ENCODE data around the gene GPATCH4. TPM values are rescaled to one million over a fixed set of nuclear protein-coding genes. Genes with fewer than 3 reads are reported as not detected.

GPATCH4 gene
- total and polyA plus RNA-seq, 10 of the 15 experiments (the other 5 are each of a cell fraction or from before 2014, with no cell fraction given): 35.5 to 111 (median 73.9) TPM

GRCh38 chr1:156591432-156592157 lies 9.7 kb downstream of the GPATCH4 start, which contains the start of gene NAXE:
Gene NAXE, plus strand, starts transcription at chr1:156591776. Its CDS starts 29 bp downstream, at chr1:156591805.
- ChIA-PET POLR2A (interaction anchor here (0.6 to 3.1 kb wide), 13 partner anchors 9 to 558 kb away, joined by 3 to 39 read pairs (median 5); partner anchors contain the start of genes GPATCH4, ISG20L2, MEF2D and METTL25B), SMC1A (ENCODE audit: uncharacterized antibody, unreplicated experiment) (interaction anchor here (0.6 to 5.9 kb wide), 16 partner anchors 11 to 136 kb away, joined by 3 to 47 read pairs (median 4); partner anchors contain the start of genes GPATCH4, MEF2D and TTC24), CTCF (interaction anchor here (0.7 to 4.6 kb wide), 25 partner anchors 9 to 235 kb away, joined by 3 to 49 read pairs (median 4); partner anchors contain the start of genes GPATCH4, ISG20L2 and METTL25B), RAD21 (ENCODE audit: unreplicated experiment) (interaction anchor here (0.6 to 2.2 kb wide), 15 partner anchors 10 to 206 kb away, joined by 3 to 18 read pairs (median 5); partner anchors contain the start of genes GPATCH4 and NES)
- H3K4me2 ChIP-seq (ENCODE audit: control insufficient read depth, insufficient read depth): peak within 1 kb of the TSS; percentile 99
- ATAC-seq (peak; percentile 97), DNase-seq (ENCODE audit: low read depth, low spot score) (no peak), FAIRE-seq (peak; percentile 44)
- H3K4me1 ChIP-seq (ENCODE audit: control insufficient read depth, insufficient read depth, low read length): peaks cover 5% of the 10 kb centered on the region
- peak within 1 kb of the TSS; percentile 79 for H3K9ac ChIP-seq (ENCODE audit: control insufficient read depth, insufficient read depth, low read length)
- no peaks in the 10 kb centered on the region for H3K9me3 ChIP-seq (replicated peaks; ENCODE audit: control insufficient read depth, insufficient read depth, low read length)
- peak within 1 kb of the TSS; percentile 86 for H3K27ac ChIP-seq (ENCODE audit: control insufficient read depth, insufficient read depth)
- 1% methylated on average over 46 of the region's 60 CpGs for WGBS (ENCODE audit: insufficient coverage, insufficient replicate concordance, low lambda C conversion rate, missing lambda C conversion rate)
- no TSS peak for BruUV-seq (replicated peaks)
- peak within 1 kb of the TSS; percentile 89 for H3K4me3 ChIP-seq
- in situ Hi-C loops (cut with MboI) (no loop called here), intact Hi-C loops (cut with micrococcal nuclease; ENCODE audit: unreplicated experiment) (no loop called here)
- peak within 1 kb of the TSS; percentile 97 for H2AFZ ChIP-seq (ENCODE audit: control insufficient read depth, low read depth, low read length)
- peaks cover 9% of the 10 kb centered on the region for H3K79me2 ChIP-seq (ENCODE audit: control insufficient read depth, insufficient read depth, low read length)
- H4K20me1 ChIP-seq (ENCODE audit: control insufficient read depth, insufficient read depth): no peaks in the 10 kb centered on the region
- H3K36me3 ChIP-seq (ENCODE audit: control insufficient read depth in 2 of 2, insufficient read depth in 2 of 2, low read length in 1 of 2): peaks cover 17 to 20% of the 10 kb centered on the region in 2 experiments; a peak in 3 of 4 replicates
- H3K27me3 ChIP-seq (replicated peaks in 1 of 2; ENCODE audit: control insufficient read depth in 2 of 2, insufficient read depth in 2 of 2, low read length in 1 of 2): no peaks in the 10 kb centered on the region
- TF ChIP-seq CREM (IDR thresholded peaks at IDR 0.05; ENCODE audit: low read depth) (no peak), SPI1 (IDR thresholded peaks at IDR 0.05; ENCODE audit: borderline replicate concordance, insufficient read depth, low read depth, low read length) (0 out of 2 replicates have a peak, but pooled peaks have one; percentile 5), EED (IDR thresholded peaks at IDR 0.05; ENCODE audit: low read depth) (0 out of 2 replicates have a peak, but pooled peaks have one; percentile 25), TAF1 (IDR thresholded peaks at IDR 0.05; ENCODE audit: borderline replicate concordance, low read depth, low read length) (peak; percentile 60; the same call in 1 of the 2 replicates), NRF1 (conservative IDR thresholded peaks at IDR 0.05; ENCODE audit: low read depth, low read length) (peak; percentile 35; the same call in 1 of the 2 replicates), POLR2AphosphoS5 (IDR thresholded peaks at IDR 0.05; ENCODE audit: low read length) (peak; percentile 89), TCF12 (IDR thresholded peaks at IDR 0.05; ENCODE audit: low read depth, low read length) (peak; percentile 48; the same call in 1 of the 2 replicates), POU2F2 (IDR thresholded peaks at IDR 0.05; ENCODE audit: borderline replicate concordance, low read depth, low read length) (peak; percentile 59; the same call in 2 of the 3 replicates), POLR2AphosphoS2 (IDR thresholded peaks at IDR 0.05; ENCODE audit: low read depth, low read length) (peak; percentile 57; the same call in 1 of the 2 replicates), POLR2A (IDR thresholded peaks at IDR 0.05; ENCODE audit: low read depth, low read length) (peak; percentile 91), IKZF1 (conservative IDR thresholded peaks at IDR 0.05) (peak; percentile 56), ZNF687 (IDR thresholded peaks at IDR 0.05) (peak; percentile 51), GATAD2B (conservative IDR thresholded peaks at IDR 0.05; ENCODE audit: low read depth) (peak; percentile 86), SMAD5 (IDR thresholded peaks at IDR 0.05; ENCODE audit: low read depth) (peak; percentile 78), BACH1 (IDR thresholded peaks at IDR 0.05; ENCODE audit: borderline replicate concordance) (peak; percentile 81), NR2C1 (IDR thresholded peaks at IDR 0.05) (0 out of 2 replicates have a peak, but pooled peaks have one; percentile 28), PML (IDR thresholded peaks at IDR 0.05; ENCODE audit: low read length) (peak; percentile 84; the same call in 1 of the 2 replicates), NFXL1 (IDR thresholded peaks at IDR 0.05; ENCODE audit: borderline replicate concordance) (no peak)
